GM08714 (cell line): ENCODE results near the gene SELENOM.
"Not testable (repeated sequence)": the region's sequence is repeated elsewhere in the genome, so short reads cannot be mapped to it uniquely, and the experiment has no call there.

ENCODE experiments used
- H3K4me3 ChIP-seq: fragments of 200-500 bp; sonication (Bioruptor generic); 2 replicates; pipeline ENCODE4 v1.5.1; 2014; ENCODE audit warnings: mild to moderate bottlenecking, low read length, inconsistent platforms
- ZNF274 ChIP-seq: IDR thresholded peaks from 2 replicates; pipeline ENCODE4 v1.6.1; 2012; ENCODE audit warnings: mild to moderate bottlenecking, low read depth, low read length

The SELENOM gene

DNA sequence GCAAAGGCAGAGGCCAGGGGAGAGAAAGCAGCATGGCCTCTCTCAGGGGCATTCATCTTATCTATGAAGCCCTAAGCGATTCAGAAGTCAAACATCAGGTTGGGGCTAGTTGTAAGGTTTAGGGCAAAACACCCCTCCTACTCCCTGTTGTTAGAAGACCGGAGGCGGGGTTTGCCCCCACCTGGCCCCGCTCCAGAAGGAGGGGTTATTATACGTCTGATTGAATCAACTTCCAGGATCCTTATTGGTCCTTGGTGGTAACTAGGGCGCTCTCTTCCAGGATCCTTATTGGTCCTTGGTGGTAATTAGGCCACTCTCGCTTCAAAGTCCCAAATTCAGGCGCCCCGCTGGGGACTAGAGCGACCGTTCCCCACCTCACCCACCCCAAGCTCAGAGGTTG, 38.4 kb downstream of the SELENOM start:
- TF ChIP-seq ZNF274, result no peak
- H3K4me3 ChIP-seq, result no peak overlapping the region

- H3K4me3 ChIP-seq, result peak overlapping the region; percentile 17; the same call in 1 of the 2 replicates
- TF ChIP-seq ZNF274, result no peak
Measured at GRCh38 chr22:31064369-31064768, 43.0 kb downstream of the SELENOM start.

- no peak for TF ChIP-seq ZNF274
- H3K4me3 ChIP-seq, result no peak overlapping the region
Measured at GRCh38 chr22:31062566-31063230, 44.7 kb downstream of the SELENOM start.

DNA sequence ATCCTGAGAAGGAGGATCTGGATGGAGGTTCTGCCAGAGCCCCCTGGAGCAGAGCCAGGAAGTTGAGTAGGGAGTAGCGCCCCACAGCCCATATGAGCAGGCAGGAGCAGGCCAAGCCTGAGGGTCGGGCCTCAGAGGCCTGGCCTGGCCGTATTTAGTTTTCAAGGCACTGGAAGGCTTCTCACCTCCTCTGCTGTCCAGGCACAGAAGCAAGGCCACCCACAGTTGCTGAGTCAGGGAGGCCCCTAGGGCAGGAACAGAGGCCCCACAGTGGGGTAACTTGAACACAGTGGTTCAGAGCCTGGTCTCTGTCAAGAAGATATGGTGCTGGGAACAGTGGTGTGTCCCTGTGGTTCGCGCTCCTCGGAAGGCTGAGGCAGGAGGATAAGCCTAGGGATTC, 47.7 kb downstream of the SELENOM start:
- H3K4me3 ChIP-seq, result not testable (repeated sequence)

GRCh38 chr22:31056986-31057599, 50.3 kb downstream of the SELENOM start:
- no peak for TF ChIP-seq ZNF274

DNA sequence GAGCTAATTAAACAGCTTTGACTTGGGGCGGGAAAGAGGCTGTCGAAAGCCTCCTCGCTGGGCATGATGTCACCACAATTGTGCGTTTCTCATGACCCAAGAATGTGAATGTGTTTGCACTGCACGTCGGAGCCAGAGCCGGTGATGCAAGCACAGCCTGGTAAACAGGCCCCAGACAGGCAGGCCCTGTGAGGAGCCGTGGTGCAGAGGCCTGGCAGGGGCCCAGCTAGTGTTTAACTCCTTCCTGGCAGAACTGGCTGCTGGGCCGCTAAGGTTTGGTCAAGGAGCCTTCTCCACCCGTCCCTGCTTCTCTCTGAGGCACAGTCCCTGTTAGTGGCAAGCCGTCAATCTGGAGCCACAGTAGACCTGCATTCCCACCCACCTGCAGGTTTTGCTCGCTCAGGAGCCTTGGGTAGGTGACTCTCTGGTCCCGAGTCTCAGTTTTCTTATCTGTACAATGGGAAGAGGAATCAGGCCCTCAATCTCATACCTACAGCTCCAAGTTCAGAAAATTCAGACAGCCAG, 51.7 kb downstream of the SELENOM start:
- TF ChIP-seq ZNF274, result no peak
- H3K4me3 ChIP-seq, result no peak overlapping the region

More at GRCh38 chr22:31056986-31057599, 50.3 kb downstream of the SELENOM start:
- H3K4me3 ChIP-seq, result no peak overlapping the region

- no peak for TF ChIP-seq ZNF274
- H3K4me3 ChIP-seq, result no peak overlapping the region
Measured at GRCh38 chr22:31055117-31055634, 52.2 kb downstream of the SELENOM start.
